ENCODE results near the gene NHLRC2.

DNA sequence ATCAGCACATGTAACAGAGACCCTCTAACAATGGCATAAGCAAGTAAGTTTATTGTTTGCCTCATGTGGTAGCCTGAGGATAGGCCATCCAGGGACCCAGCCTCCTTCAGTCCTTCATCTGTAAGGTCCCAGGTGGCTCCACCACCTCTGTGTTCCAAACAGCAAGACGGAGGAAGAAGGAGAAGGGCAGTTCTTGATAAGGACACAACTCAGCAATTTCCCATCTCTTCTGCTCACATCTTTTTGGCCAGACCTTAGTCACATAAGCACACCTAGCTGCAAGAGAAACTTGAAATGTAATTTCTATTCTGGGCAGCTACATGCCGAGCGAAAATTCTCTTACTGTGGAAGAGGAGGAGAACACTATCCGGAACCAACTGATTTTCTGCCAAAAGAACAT, 34.5 kb upstream of the NHLRC2 start:
- TF ChIP-seq, protein P1, sequence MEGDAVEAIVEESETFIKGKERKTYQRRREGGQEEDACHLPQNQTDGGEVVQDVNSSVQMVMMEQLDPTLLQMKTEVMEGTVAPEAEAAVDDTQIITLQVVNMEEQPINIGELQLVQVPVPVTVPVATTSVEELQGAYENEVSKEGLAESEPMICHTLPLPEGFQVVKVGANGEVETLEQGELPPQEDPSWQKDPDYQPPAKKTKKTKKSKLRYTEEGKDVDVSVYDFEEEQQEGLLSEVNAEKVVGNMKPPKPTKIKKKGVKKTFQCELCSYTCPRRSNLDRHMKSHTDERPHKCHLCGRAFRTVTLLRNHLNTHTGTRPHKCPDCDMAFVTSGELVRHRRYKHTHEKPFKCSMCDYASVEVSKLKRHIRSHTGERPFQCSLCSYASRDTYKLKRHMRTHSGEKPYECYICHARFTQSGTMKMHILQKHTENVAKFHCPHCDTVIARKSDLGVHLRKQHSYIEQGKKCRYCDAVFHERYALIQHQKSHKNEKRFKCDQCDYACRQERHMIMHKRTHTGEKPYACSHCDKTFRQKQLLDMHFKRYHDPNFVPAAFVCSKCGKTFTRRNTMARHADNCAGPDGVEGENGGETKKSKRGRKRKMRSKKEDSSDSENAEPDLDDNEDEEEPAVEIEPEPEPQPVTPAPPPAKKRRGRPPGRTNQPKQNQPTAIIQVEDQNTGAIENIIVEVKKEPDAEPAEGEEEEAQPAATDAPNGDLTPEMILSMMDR (IDR thresholded peaks at IDR 0.05; ENCODE audit: low read length), result no peak
- no peak for TF ChIP-seq EZH2 (IDR thresholded peaks at IDR 0.05; ENCODE audit: borderline replicate concordance, low read length)
